GM11168 (cell line): ENCODE results near the gene RELL2.

Experiments
- in situ Hi-C: fragments of 300-500 bp; cut with MboI; formaldehyde crosslinking; loops from one replicate; pipeline ENCODE4 v1.12.0; 2022; ENCODE audit warnings: low sequenced_read_pairs; ENCODE audit not compliant: unreplicated experiment

Gene RELL2

GRCh38 chr5:141646026-141646425 is 9.2 kb downstream of the RELL2 start:
- in situ Hi-C loops, result no loop called here

GRCh38 chr5:141647242-141647641 is 10.4 kb downstream of the RELL2 start:
- in situ Hi-C loops, result no loop called here

DNA sequence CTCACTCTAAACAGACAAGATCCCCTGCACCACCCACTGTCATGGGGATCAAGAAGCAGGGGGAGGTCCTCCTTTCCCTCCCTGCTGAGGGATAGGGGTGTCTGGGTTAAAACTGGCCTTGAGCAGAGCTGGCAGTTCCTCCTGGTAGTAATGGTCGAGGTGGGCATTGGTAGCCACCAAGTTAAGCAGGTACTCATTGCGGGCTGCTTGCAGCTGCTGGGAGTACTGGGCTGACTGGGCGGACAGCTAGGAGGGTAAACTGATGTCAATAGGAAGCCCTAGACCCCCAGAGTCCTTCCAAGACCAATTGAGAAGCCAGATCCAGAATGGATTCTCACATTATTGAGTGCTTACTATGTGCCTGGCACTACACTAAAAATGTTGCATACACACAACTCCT is 11.1 kb downstream of the RELL2 start:
- in situ Hi-C loops, result no loop called here

DNA sequence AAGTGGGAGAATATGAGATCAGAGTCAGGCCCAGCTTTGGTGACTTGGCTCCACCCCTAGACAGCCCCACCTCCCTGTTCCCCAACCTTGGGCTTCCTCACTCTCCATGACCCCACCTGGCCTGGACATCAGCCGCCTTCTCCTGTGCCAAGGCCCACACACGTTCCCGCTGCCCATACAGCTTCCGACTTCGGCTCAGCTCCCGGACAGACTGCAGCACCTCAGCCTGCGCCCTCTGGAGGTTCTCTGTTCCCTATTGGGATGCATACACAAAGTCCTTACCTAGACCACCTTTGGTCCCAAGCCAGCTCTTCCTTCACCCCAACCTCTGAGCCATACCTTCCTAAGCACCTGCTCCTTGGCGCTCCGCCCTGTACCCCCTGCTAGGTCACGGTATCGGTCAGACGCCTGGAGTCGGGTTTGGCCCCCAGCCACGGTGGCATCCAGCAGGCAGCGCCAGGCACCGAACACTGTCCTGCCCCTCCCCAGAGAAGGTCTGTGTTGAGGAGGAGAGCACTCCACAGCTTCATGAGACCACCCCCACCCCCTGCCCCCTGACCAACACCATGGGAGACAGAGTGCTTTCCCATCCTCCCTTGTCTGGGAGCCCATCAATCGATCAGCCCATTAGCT is 12.4 kb downstream of the RELL2 start:
- in situ Hi-C loops, result no loop called here

DNA sequence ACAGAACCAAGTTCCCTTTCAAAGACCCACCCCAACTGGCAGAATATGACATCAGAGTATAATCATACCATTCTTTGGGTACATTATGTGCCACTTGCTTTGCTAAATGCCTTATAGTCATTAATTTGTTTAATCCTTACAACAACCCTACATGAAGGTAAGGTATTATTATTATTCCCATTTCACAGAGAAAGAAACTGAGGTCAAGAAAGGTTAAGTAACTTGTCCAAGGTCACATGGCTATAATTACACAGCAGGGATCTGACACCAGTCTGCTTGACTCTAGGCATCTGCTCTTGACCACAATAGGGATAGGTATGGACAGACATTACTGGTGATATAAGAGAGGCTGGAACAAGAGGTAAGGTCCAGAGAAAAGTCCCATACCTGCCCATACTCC is 13.2 kb downstream of the RELL2 start:
- in situ Hi-C loops, result no loop called here

DNA sequence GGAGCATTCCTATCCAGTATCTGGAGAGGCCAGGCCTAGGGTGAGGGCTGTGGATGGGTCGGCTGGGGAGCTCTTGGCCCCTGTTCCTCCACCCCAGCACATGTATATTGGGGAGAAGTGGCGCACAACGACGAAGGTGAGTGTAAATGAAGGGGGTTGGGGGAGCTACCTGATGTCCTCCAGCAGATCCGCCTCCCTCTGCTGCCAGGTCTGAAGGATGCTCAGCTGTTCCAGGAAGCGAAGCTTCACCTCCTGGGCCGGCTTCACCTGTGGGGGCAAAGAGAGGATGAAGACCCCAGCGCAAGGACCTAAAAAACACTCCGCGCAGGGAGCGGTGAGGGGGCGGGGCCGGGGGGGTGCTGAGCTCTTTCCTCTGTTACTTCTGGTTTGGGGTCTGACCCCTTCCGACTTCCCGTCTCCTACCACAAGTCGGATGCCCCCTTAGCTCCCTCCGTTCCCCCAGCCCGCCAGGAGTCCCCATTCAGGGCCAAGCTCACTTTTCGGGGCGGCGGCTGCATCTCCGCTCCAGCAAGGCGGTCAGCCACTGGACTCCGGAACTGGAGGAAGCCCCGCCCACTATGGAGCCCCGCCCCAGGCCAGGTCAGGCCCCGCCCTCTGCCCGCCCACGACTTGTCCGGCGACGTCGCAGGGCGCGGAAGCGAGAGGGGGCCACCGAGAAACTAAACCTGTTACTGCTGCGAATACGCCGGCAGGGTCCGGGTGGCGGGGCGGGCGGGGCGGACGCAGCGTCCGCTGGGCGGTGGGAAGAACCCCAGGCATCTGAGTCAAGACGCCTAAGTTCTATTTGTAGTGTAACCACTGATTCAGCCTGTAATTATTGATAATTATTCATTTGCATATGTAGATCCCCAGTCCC is 14.3 kb downstream of the RELL2 start, which contains the start of gene FCHSD1:
TSS of gene FCHSD1 (minus strand) at position 568 of the 877 bp plus-strand sequence. CDS start at position 518, 50 bp downstream.
- in situ Hi-C loops, result no loop called here

- in situ Hi-C loops, result no loop called here
Observed at GRCh38 chr5:141651728-141652105, 14.9 kb downstream of the RELL2 start.

DNA sequence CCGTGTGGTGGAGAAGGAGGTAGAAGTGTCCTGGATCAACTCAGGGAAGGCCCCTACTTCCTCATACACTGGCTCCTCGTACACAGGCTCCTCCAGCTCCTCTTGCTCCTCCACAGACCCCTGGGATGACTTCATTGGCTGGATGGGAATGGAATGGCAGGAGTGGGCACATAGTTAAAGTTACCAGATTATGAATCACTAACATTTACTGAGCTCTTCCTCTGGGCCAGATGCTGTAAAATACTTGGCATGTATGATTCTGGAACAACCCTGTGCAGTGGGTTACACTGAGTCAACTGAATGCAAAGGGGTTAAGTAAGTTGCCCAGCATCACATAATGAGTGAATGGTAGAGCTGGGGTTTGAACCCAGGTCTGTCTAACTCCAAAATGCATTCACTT is 17.5 kb downstream of the RELL2 start:
- in situ Hi-C loops, result no loop called here

DNA sequence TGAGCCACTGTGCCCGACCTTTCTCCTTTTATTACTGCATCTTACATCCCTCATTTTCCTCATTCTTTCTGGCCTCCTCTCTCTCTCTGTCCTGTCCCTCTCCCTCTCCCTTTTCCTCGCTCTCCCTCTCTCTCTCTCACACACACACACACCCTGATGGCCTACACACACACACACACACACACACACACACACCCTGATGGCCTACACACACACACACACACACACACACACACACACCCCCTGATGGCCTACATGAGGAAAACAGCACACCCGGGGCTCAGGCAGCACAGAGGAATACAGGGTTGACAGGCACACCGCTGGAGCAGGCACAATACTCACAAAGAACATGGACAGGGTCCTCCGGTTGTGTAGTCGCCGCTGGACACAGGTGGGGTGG is 18.2 kb downstream of the RELL2 start:
- in situ Hi-C loops, result no loop called here

- in situ Hi-C loops, result no loop called here
Observed at GRCh38 chr5:141656396-141656795, 19.6 kb downstream of the RELL2 start.

DNA sequence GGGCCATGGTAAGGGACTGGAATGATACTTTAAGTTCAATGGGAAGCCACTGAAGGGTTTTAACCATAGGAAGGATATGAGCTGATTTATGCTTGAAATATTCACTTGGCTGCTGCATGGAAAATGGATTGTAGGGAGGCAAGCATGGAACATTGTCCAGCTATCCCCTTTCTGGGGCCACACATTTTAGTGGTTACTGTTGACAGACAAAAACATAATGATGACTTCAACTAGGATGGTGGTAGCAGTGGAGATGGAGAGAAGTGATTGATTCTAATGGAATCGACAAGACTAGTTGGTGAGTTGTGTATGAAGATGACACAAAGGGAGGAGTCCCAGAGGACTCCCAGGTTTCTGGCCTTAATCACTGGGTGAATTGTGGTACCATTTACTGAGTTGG is 20.6 kb downstream of the RELL2 start:
- in situ Hi-C loops, result no loop called here

- in situ Hi-C loops, result no loop called here
Observed at GRCh38 chr5:141657937-141658545, 21.2 kb downstream of the RELL2 start.

GRCh38 chr5:141662028-141662427 is 25.2 kb downstream of the RELL2 start:
- in situ Hi-C loops, result no loop called here

GRCh38 chr5:141663506-141663905 is 26.7 kb downstream of the RELL2 start:
- in situ Hi-C loops, result no loop called here

DNA sequence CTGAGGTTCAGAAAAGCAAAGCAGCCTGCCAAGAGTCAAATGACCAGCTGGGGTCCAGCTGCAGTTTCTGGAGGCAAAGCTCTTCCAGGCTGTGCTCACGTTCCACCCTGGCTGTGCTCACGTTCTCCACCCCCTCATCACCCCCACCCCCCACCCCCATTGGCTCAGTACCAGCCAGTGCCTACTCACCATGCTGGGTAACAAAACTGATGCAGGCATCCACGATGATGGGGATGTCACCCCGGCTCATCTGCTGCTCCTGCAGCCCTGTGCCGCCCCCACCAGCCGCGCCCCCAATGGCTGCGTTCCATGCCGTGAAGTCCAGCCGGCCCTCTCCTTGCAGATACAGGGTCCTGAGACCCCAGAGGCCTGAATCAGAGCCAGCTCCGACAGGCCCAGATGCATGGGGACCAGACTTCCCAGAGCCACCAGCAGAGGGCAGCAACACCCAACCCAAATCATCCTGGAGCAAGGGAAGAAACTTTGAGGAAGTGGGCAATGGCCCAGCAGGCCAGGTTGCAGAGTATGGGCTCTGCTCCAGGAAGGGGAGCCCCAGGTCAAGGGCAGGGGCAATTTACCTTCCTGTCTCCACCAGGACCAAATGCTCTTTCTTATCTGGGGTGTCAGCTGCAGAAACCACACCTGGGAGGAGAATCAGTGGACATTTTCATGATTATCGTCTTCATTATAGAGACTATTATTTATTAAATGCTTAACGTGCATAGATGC is 28.1 kb downstream of the RELL2 start:
- in situ Hi-C loops, result no loop called here

DNA sequence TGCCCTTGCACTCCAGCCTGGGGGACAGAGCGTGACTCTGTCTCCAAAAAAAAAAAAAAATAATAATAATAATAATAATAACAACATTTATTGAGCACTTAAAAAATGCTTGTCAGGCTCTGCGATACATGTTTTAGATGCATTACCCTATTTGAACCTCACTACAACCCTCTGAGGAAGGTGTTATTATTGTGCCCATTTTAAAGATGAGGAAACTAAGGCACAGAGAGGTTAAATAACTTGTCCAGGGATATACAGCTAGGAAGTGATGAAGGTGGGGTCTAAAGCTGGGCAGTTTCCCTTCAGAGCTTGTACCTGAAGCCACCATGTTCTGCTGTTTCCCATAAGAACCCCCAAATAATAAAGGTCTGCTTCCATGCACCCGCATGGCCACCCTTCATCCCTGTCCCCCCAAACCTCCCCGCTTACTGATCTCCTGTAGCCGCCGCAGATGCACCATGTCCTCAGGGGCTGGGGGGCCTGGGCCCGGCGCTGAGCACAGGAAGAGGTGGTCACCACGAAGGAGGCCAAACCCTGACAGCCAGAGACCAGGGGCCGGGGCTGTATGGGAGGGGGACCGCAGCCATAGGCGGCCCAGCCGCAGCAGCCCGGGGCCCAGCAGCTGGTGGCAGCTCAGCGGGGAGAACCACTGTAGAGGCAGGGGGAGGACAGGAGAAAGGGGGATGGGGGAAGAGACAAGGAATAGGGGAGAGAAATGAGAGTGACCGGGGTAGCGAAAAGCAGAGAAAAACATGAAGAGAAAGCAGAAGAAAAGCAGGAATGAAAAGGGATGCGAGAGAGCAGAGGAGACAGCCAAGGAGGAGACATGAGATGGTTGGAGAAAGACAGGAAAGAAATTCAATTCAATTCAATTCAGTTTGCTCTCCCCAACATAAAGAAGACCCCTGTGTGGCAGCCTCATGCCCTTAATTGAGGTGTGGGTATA is 29.5 kb downstream of the RELL2 start:
- in situ Hi-C loops, result no loop called here

DNA sequence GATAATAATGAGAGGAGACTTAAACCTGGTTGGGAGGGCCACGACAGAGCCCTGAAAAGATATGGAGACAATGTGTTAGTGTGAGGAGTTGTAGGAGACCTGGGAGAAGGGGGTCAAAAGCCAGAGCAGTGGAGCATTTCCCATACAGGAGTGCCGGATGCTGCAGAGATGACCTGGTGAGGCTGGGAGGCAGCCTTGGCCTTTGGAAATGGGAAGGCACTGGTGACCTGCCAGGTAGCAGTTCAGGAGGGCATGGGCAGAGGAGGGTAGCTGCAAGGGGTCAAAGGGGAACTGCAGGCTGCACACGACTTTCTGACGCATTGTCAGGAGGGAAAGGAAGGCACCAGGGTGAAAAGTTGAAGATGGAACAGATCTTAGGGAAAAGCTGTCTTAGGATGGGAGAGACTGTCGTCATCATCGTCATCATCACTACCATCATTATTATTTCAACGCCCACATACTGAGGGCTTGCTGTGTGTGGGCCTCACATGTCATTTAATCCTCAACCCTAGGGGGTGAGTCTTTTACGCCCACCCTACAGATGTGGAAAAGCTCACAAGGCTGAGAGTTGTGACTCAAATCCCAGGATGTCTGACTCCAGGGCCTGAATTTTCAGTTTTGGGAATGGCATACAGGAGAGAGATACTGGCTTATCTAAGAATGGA is 31.9 kb downstream of the RELL2 start:
- in situ Hi-C loops, result no loop called here

DNA sequence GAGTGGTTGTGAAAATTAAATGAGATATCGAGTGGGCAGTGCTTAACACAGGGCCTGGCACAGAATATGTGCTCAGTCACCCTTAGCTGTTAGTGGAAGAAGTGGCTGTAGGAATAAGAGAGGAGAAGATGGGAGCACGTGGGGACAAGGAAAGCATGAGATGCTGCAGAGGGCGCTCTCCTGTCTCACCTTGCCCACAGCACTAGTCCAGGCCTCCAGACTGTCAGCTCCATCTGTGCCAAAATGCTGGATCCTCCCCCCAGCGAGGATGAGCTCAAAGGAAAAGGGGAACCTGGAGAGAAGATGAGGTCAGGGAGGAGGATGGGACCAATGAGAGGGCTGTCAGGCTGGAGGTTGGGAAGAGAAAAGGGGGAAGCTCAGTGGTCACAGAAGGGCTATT is 32.7 kb downstream of the RELL2 start:
- in situ Hi-C loops, result no loop called here
